DND-41 (cell line): ENCODE data around the gene SLC6A1.

Source experiments
- EZH2 ChIP-seq: IDR thresholded peaks from 3 replicates; pipeline ENCODE4 v1.6.1; 2012; ENCODE audit warnings: borderline replicate concordance, low read depth, mild to moderate bottlenecking, moderate library complexity, low read length, inconsistent platforms; ENCODE audit not compliant: severe bottlenecking
- TF ChIP-seq, protein P1 (sequence below): IDR thresholded peaks from 2 replicates; pipeline ENCODE4 v1.5.1; 2012; ENCODE audit warnings: borderline replicate concordance, low read length, moderate library complexity, mild to moderate bottlenecking; ENCODE audit not compliant: poor library complexity, severe bottlenecking; ENCODE audit errors: extremely low read depth

DNA sequence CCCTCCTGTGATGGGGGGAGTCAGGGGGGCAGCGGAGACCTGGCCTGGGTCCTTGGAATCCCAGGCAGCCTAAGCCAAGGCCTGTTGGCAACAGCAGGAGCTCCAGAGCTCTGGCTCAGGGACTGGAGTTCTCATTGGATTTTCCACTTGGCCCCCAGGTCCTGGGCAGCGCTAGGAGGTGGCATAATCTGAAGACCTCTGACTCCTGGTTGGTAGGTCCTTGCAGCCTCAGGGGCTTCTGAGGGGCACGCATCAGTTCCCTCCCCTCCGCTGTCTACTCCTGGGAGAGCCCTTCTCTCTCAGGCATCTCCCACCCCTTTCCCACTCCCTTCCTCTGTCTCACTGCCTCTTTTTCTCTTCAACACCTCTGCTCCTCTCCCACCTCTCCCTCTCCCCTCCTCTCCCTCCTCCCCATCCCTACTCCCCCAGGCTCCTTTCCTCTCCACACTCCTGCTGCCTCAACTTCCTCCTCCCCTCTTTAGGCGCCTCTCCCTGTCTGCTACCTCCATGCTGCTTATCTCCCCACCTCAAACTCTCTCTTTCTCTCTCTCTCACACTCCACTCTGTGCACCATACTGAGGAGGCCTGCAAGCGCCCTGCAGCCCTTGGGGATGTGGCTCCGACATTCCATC is 41.1 kb upstream of the SLC6A1 start:
- TF ChIP-seq, protein P1, sequence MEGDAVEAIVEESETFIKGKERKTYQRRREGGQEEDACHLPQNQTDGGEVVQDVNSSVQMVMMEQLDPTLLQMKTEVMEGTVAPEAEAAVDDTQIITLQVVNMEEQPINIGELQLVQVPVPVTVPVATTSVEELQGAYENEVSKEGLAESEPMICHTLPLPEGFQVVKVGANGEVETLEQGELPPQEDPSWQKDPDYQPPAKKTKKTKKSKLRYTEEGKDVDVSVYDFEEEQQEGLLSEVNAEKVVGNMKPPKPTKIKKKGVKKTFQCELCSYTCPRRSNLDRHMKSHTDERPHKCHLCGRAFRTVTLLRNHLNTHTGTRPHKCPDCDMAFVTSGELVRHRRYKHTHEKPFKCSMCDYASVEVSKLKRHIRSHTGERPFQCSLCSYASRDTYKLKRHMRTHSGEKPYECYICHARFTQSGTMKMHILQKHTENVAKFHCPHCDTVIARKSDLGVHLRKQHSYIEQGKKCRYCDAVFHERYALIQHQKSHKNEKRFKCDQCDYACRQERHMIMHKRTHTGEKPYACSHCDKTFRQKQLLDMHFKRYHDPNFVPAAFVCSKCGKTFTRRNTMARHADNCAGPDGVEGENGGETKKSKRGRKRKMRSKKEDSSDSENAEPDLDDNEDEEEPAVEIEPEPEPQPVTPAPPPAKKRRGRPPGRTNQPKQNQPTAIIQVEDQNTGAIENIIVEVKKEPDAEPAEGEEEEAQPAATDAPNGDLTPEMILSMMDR: no peak
- no peak for TF ChIP-seq EZH2
